Thyroid gland (tissue), 4 donors: ENCODE measurements around the gene STAP1. TPM values are rescaled to one million over a fixed set of nuclear protein-coding genes. Genes with fewer than 3 reads are reported as not detected.
"Not testable (repeated sequence)": the region's sequence is repeated elsewhere in the genome, so short reads cannot be mapped to it uniquely, and the experiment has no call there.

ENCODE experiments used
- DNase-seq, 2 donors: peaks; one replicate each; pipeline ENCODE4 v3.0.0-alpha.2; 2019
- H3K27ac ChIP-seq, 3 donors: fragments of 200-600 bp; sonication (generic); 1 replicate in 2 of 3; 2 replicates in 1 of 3; pipeline ENCODE4 v1.5.1; 2016 to 2019; ENCODE audit warnings: mild to moderate bottlenecking in 1 of 3, moderate library complexity in 1 of 3
- H3K27me3 ChIP-seq: fragments of 200-600 bp; sonication (generic); one replicate; pipeline ENCODE4 v1.5.1; 2019
- H3K36me3 ChIP-seq, 2 donors: fragments of 200-600 bp; sonication (generic); one replicate each; pipeline ENCODE4 v1.5.1; 2016 to 2019
- H3K4me1 ChIP-seq, 2 donors: fragments of 200-600 bp; sonication (generic); one replicate each; pipeline ENCODE4 v1.5.1; 2017 to 2019
- H3K4me3 ChIP-seq, 3 donors: fragments of 200-600 bp; sonication (generic); replicated peaks in 1 of 3; 1 replicate in 2 of 3; 2 replicates in 1 of 3; pipeline ENCODE4 v1.5.1; 2016; ENCODE audit warnings: mild to moderate bottlenecking in 1 of 3
- H3K9me3 ChIP-seq: fragments of 200-600 bp; sonication (generic); one replicate; pipeline ENCODE4 v1.5.1; 2017
- POLR2A ChIP-seq, 2 donors: fragments of 450-650 bp; IDR thresholded peaks; one replicate each; pipeline ENCODE4 v1.6.1; 2017; ENCODE audit warnings: antibody characterized with exemption in 2 of 2, mild to moderate bottlenecking in 2 of 2, moderate library complexity in 1 of 2
- WGBS, 2 donors: methylation state at CpG; one replicate each; pipeline ENCODE4 v1.1.5; 2017; 5-methylcytosine and 5-hydroxymethylcytosine counted together
- intact Hi-C: fragments of 100-400 bp; cut with DNase I; formaldehyde crosslinking; loops from one replicate; pipeline ENCODE4 v1.15.1; 2023
- total RNA-seq, 4 donors: library from RNA; depleted of rRNA; stranded (reverse); fragments of >200 nt; gene quantifications; one replicate each; pipeline ENCODE4 v1.2.3, GENCODE V29; 2016
- TF ChIP-seq, protein P1 (sequence below), 6 experiments: fragments of 200-600 bp in 3 of 6; fragments of 450-650 bp in 3 of 6; sonication (generic) in 3 of 6; IDR thresholded peaks; one replicate each; pipeline ENCODE4 v1.5.1; 2016 to 2019; ENCODE audit warnings: antibody characterized with exemption in 6 of 6, mild to moderate bottlenecking in 2 of 6, inconsistent platforms in 1 of 6, moderate library complexity in 1 of 6

The STAP1 gene
- total RNA-seq, 4 donors from 2014 or later: not detected

DNA sequence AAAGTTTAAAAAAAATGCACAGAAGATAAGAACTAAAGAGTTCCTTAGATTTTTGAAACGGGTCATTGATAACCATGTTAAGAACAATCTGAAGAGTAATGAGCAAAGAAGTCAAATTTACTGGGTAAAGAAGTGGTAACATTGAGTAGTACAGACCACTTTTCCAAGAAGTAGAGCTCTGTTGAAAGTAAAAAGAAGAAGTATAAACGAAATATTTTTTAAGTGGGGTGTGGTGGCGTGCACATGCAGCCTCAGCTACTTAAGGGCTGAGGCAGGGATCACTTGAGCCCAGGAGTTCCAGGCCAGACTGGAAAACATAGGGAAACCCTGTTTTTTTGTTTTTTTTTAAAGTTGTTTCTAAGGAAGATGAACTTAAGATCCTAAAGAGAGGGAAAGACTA, 74.0 kb downstream of the STAP1 start:
- no peak for DNase-seq
- Histone ChIP-seq H3K4me1 (no peaks in the 10 kb centered on the region), H3K27me3 (no peaks in the 10 kb centered on the region), H3K27ac (no peak overlapping the region), H3K9me3 (no peaks in the 10 kb centered on the region), H3K4me3 (no peak overlapping the region), H3K36me3 (peaks cover 7 to 20% of the 10 kb centered on the region in 2 donors)
- TF ChIP-seq, protein P1, sequence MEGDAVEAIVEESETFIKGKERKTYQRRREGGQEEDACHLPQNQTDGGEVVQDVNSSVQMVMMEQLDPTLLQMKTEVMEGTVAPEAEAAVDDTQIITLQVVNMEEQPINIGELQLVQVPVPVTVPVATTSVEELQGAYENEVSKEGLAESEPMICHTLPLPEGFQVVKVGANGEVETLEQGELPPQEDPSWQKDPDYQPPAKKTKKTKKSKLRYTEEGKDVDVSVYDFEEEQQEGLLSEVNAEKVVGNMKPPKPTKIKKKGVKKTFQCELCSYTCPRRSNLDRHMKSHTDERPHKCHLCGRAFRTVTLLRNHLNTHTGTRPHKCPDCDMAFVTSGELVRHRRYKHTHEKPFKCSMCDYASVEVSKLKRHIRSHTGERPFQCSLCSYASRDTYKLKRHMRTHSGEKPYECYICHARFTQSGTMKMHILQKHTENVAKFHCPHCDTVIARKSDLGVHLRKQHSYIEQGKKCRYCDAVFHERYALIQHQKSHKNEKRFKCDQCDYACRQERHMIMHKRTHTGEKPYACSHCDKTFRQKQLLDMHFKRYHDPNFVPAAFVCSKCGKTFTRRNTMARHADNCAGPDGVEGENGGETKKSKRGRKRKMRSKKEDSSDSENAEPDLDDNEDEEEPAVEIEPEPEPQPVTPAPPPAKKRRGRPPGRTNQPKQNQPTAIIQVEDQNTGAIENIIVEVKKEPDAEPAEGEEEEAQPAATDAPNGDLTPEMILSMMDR (IDR thresholded peaks at IDR 0.05): no peak
- intact Hi-C loops: no loop called here
- whole genome bisulfite sequencing, 2 donors: 87 to 89% methylated on average over 3 of the region's 3 CpGs

DNA sequence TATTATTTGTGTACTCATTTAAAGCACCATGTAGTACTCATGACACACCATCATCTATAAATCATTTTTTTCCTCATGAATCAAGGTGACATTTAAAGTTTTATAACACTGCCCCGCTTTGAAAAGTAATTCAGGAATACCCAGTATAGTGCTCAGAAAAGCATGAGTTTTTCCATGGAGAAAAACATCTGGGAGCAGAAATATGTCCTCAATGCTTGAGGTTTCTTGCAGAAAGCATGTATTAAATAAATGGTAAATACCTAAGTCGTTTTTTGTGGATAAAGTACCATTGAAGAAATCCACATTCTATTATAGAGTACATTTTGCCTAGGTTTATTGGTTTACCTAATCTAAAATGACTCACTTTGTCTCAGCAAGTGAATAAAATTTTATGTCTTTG, 76.2 kb downstream of the STAP1 start:
- Histone ChIP-seq H3K36me3 (peaks cover 11 to 19% of the 10 kb centered on the region in 2 donors), H3K27me3 (no peaks in the 10 kb centered on the region), H3K4me3 (no peak overlapping the region), H3K9me3 (no peaks in the 10 kb centered on the region), H3K4me1 (no peaks in the 10 kb centered on the region), H3K27ac (no peak overlapping the region)
- intact Hi-C loops: no loop called here
- TF ChIP-seq, protein P1 (IDR thresholded peaks at IDR 0.05): no peak
- TF ChIP-seq POLR2A (IDR thresholded peaks at IDR 0.05): no peak
- WGBS, 2 donors: 93 to 96% methylated on average over 2 of the region's 2 CpGs
- DNase-seq: no peak

DNA sequence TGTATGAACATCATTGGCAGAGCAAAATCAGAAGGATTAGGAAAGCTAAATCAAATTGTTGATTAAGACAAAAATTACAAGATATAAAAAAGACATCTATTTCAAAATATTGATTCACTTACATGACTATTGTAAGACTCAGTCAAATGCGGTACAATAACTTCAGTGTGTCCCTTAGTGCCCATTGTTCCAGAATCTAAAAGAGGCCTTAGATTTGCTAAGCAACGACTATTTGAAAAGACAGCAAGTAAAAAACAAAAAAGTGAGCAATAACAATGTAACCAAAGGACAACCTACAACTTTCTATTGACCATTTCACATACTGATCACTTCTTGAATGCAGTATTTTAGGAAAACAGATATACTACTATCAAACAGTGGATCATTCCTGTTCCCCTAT, 76.8 kb downstream of the STAP1 start:
- DNase-seq: no peak
- Histone ChIP-seq H3K27me3 (no peaks in the 10 kb centered on the region), H3K4me1 (no peaks in the 10 kb centered on the region), H3K36me3 (peaks cover 11 to 15% of the 10 kb centered on the region in 2 donors), H3K27ac (no peak overlapping the region), H3K4me3 (no peak overlapping the region), H3K9me3 (no peaks in the 10 kb centered on the region)
- intact Hi-C loops: no loop called here
- 92 to 97% methylated on average over 2 of the region's 2 CpGs for WGBS, 2 donors
- no peak for TF ChIP-seq POLR2A (IDR thresholded peaks at IDR 0.05)
- TF ChIP-seq, protein P1 (IDR thresholded peaks at IDR 0.05): no peak

DNA sequence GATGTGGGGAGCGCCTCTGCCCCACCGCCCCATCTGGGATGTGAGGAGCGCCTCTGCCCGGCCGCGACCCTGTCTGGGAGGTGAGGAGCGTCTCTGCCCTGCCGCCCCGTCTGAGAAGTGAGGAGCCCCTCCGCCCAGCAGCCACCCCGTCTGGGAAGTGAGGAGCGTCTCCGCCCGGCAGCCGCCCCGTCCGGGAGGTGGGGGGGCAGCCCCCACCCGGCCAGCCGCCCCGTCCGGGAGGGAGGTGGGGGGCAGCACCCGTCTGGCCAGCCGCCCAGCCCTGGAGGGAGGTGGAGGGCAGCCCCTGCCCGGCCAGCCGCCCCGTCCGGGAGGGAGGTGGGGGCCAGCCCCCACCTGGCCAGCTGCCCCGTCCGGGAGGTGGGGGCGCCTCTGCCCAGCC, 78.5 kb downstream of the STAP1 start:
- H3K27me3 ChIP-seq, H3K27ac ChIP-seq, H3K4me3 ChIP-seq, DNase-seq, H3K4me1 ChIP-seq, H3K9me3 ChIP-seq, intact Hi-C loops: not testable (repeated sequence)
- H3K36me3 ChIP-seq: peaks cover 9 to 11% of the 10 kb centered on the region in 2 donors
- 90 to 98% methylated on average over 2 to 18 of the region's 30 CpGs for WGBS, 2 donors

DNA sequence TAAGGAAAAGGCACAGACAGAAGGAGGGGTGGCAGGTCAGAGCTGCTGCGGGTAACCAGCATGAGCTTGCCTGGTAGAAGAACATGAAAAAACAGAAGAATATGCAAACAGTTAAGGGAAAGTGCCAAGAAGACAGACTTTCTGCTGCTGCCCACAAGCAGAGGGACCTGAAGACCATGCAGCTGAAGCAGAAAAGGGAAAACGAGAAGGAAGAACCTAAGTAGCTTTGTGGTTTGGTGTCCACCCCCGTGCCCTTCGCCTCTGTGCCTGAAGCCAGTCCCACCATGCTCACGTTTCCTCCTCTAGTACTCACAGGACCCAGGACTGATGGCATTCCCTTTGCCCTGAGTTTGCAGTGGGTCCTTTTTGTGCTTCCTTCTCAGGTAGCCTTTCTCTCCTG, 79.6 kb downstream of the STAP1 start:
- no peak for DNase-seq
- no peaks in the 10 kb centered on the region for H3K4me1 ChIP-seq
- TF ChIP-seq POLR2A (IDR thresholded peaks at IDR 0.05): no peak
- TF ChIP-seq, protein P1 (IDR thresholded peaks at IDR 0.05): no peak
- intact Hi-C loops: no loop called here
- peaks cover 0 to 11% of the 10 kb centered on the region in 2 donors for H3K36me3 ChIP-seq
- no peaks in the 10 kb centered on the region for H3K9me3 ChIP-seq
- no peak overlapping the region for H3K4me3 ChIP-seq
- no peaks in the 10 kb centered on the region for H3K27me3 ChIP-seq
- WGBS, 2 donors: 87 to 99% methylated on average over 5 of the region's 5 CpGs
- no peak overlapping the region for H3K27ac ChIP-seq

DNA sequence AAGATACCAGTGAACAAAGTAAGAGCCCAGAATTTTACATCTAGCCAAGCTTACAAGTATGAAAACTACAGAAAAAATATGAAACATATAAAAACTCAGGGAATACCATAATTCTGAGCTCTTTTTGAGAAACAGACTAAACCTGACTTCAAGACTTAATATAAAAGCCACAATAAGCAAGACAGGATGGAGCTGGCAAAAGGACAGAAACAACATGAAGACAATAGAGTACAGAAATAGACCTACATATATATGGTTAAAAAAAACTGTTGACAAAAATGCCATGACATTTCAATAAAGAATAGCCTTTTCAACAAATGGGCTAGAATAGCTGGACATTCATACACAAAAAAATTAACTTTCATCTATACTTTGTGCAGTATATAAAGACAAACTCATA, 93.0 kb downstream of the STAP1 start:
- Histone ChIP-seq H3K4me3 (no peak overlapping the region), H3K36me3 (peaks cover 0 to 4% of the 10 kb centered on the region in 2 donors), H3K27me3 (no peaks in the 10 kb centered on the region), H3K27ac (no peak overlapping the region), H3K4me1 (no peaks in the 10 kb centered on the region), H3K9me3 (no peaks in the 10 kb centered on the region)
- no peak for DNase-seq
- no peak for TF ChIP-seq POLR2A (IDR thresholded peaks at IDR 0.05)
- TF ChIP-seq, protein P1 (IDR thresholded peaks at IDR 0.05): no peak
- intact Hi-C loops: no loop called here
